K562 (cell line): ENCODE results near the gene CARF. TPM values are rescaled to one million over a fixed set of nuclear protein-coding genes. Genes with fewer than 3 reads are reported as not detected.
A peak's percentile ranks its signal among the peaks of the same experiment; 100 is the strongest.

ENCODE experiments used
- ATAC-seq: fragments of 200-7000 bp; cut with Tn5 transposase; 3 replicates; pipeline ENCODE4 v1.9.1; 2020; ENCODE audit warnings: moderate library complexity
- BruUV-seq: library from RNA; stranded (reverse); fragments of 400-500 nt; replicated peaks from 2 replicates; lab custom pipeline; 2021; lab: Mats Ljungman, UMichigan
- CTCF ChIA-PET: fragments of 300-600 bp; formaldehyde crosslinking; extraction: SDS; loops from one replicate; lab custom pipeline; 2021; ENCODE audit warnings: low intra/inter-chr PET ratio; lab: Yijun Ruan, JAX
- POLR2A ChIA-PET: fragments of 300-600, 350-650 bp; sonication (Branson Sonifier 250); formaldehyde crosslinking; extraction: SDS; loops from one replicate; lab custom pipeline; 2021; ENCODE audit warnings: antibody characterized with exemption, inconsistent platforms; lab: Yijun Ruan, JAX
- DNase-seq, 4 experiments: peaks; one replicate each; pipeline versions ENCODE4 v3.0.0 to v3.0.0-alpha.2; 2011 to 2018; ENCODE audit warnings: low spot score in 3 of 4, mixed read lengths in 3 of 4; ENCODE audit errors: extremely low read depth in 1 of 4
- FAIRE-seq: peaks from 2 replicates; lab custom pipeline; 2011; peaks lifted over from hg19 to GRCh38; lab: Jason Lieb, UNC
- H2AFZ ChIP-seq: 2 replicates; pipeline ENCODE4 v1.6.0; 2011; ENCODE audit warnings: low read depth, low read length, control low read depth, inconsistent platforms
- H3K27ac ChIP-seq: fragments of 200-600 bp; 3 replicates; pipeline ENCODE4 v1.8.0; 2011; ENCODE audit warnings: low read depth, mild to moderate bottlenecking, control low read depth, inconsistent platforms, low read length, moderate library complexity, mixed read lengths; ENCODE audit errors: extremely low read depth
- H3K27me3 ChIP-seq, 2 experiments: fragments of 300-600 bp in 1 of 2; 2 replicates in 1 of 2; 3 replicates in 1 of 2; pipeline versions ENCODE4 v1.6.0 to v1.8.0; 2011; ENCODE audit warnings: inconsistent platforms in 2 of 2, low read length in 2 of 2, mild to moderate bottlenecking in 1 of 2, mixed read lengths in 1 of 2, moderate library complexity in 1 of 2; ENCODE audit not compliant: control insufficient read depth in 2 of 2, insufficient read depth in 2 of 2
- H3K36me3 ChIP-seq: fragments of 300-600 bp; 3 replicates; pipeline ENCODE4 v1.8.0; 2011; ENCODE audit warnings: mild to moderate bottlenecking, low read length, inconsistent platforms; ENCODE audit not compliant: control insufficient read depth, insufficient read depth
- H3K4me1 ChIP-seq, 2 experiments: fragments of 200-600 bp in 1 of 2; replicated peaks in 1 of 2; 2 replicates in 1 of 2; 3 replicates in 1 of 2; pipeline versions ENCODE4 v1.5.1 to v1.8.0; 2011; ENCODE audit warnings: inconsistent platforms in 2 of 2, low read length in 2 of 2, mild to moderate bottlenecking in 1 of 2, mixed read lengths in 1 of 2, moderate library complexity in 1 of 2; ENCODE audit not compliant: control insufficient read depth in 2 of 2, insufficient read depth in 2 of 2
- H3K4me2 ChIP-seq: 2 replicates; pipeline ENCODE4 v1.6.1; 2011; ENCODE audit warnings: low read length, control low read depth, inconsistent platforms, mixed read lengths; ENCODE audit not compliant: insufficient read depth
- H3K4me3 ChIP-seq: fragments of 200-600 bp; sonication (generic), shearing (Covaris generic); 2 replicates; pipeline ENCODE4 v1.5.1; 2016; ENCODE audit warnings: control low read depth, inconsistent platforms
- H3K79me2 ChIP-seq: fragments of 200-600 bp; 3 replicates; pipeline ENCODE4 v1.8.0; 2011; ENCODE audit warnings: low read length, inconsistent platforms; ENCODE audit not compliant: control insufficient read depth, insufficient read depth
- H3K9ac ChIP-seq, 2 experiments: 2 replicates each; pipeline versions ENCODE4 v1.6.0 to v1.6.1; 2011; ENCODE audit warnings: low read depth in 2 of 2, low read length in 2 of 2, control low read depth in 1 of 2, inconsistent platforms in 1 of 2, mild to moderate bottlenecking in 1 of 2, mixed read lengths in 1 of 2; ENCODE audit not compliant: insufficient read depth in 1 of 2
- H3K9me1 ChIP-seq: one replicate; pipeline ENCODE4 v1.6.0; 2011; ENCODE audit warnings: inconsistent platforms, mild to moderate bottlenecking, low read length, moderate library complexity; ENCODE audit not compliant: control insufficient read depth, insufficient read depth
- H3K9me3 ChIP-seq: replicated peaks from 2 replicates; pipeline ENCODE4 v1.5.1; 2011; ENCODE audit warnings: low read depth, low read length, inconsistent platforms; ENCODE audit not compliant: control insufficient read depth, insufficient read depth
- H4K20me1 ChIP-seq: replicated peaks from 2 replicates; pipeline ENCODE4 v1.6.1; 2011; ENCODE audit warnings: low read length, inconsistent platforms, mixed read lengths; ENCODE audit not compliant: control insufficient read depth, insufficient read depth
- BCOR ChIP-seq: fragments of 450-650 bp; IDR thresholded peaks from 2 replicates; pipeline ENCODE4 v1.6.1; 2016
- CEBPG ChIP-seq, 3 experiments: fragments of 200-800 bp in 1 of 3; sonication (Bioruptor generic) in 1 of 3; sonication (generic) in 1 of 3; formaldehyde crosslinking in 1 of 3; IDR thresholded peaks in 2 of 3; conservative IDR thresholded peaks in 1 of 3; 2 replicates each; pipeline versions ENCODE4 v1.6.1 to v1.8.0; 2016 to 2022; ENCODE audit warnings: missing compliant biosample characterization in 2 of 3, missing genetic modification characterization in 2 of 3, mild to moderate bottlenecking in 1 of 3, missing genetic modification reagents in 1 of 3
- EP400 ChIP-seq: fragments of 450-650 bp; IDR thresholded peaks from 2 replicates; pipeline ENCODE4 v1.6.1; 2017; ENCODE audit warnings: antibody characterized with exemption, mild to moderate bottlenecking, moderate library complexity
- FOXK1 ChIP-seq: sonication (generic); formaldehyde crosslinking; IDR thresholded peaks from 2 replicates; pipeline ENCODE4 v1.8.0; 2022; ENCODE audit warnings: missing genetic modification reagents, mild to moderate bottlenecking, borderline replicate concordance
- HDAC2 ChIP-seq: fragments of 450-650 bp; IDR thresholded peaks from 2 replicates; pipeline ENCODE4 v1.6.1; 2016; ENCODE audit warnings: mild to moderate bottlenecking
- KHSRP ChIP-seq: fragments of 450-650 bp; IDR thresholded peaks from 2 replicates; pipeline ENCODE4 v1.6.1; 2017
- SIX5 ChIP-seq, 2 experiments: IDR thresholded peaks; 2 replicates each; pipeline ENCODE4 v1.6.1; 2011; ENCODE audit warnings: low read length in 2 of 2, borderline replicate concordance in 1 of 2, low read depth in 1 of 2, mild to moderate bottlenecking in 1 of 2, moderate library complexity in 1 of 2; ENCODE audit not compliant: insufficient read depth in 1 of 2
- STAT5A ChIP-seq: IDR thresholded peaks from 2 replicates; pipeline ENCODE4 v1.6.1; 2012; ENCODE audit warnings: low read length, inconsistent platforms, borderline replicate concordance
- STAT6 ChIP-seq: sonication (generic); formaldehyde crosslinking; IDR thresholded peaks from 2 replicates; pipeline ENCODE4 v1.8.1; 2023; ENCODE audit warnings: mild to moderate bottlenecking, missing genetic modification reagents
- UBTF ChIP-seq, 2 experiments: IDR thresholded peaks; 2 replicates each; pipeline ENCODE4 v1.6.1; 2012; ENCODE audit warnings: improper control_type of control experiment in 2 of 2, low read depth in 2 of 2, low read length in 2 of 2, borderline replicate concordance in 1 of 2
- ZBTB2 ChIP-seq: fragments of 450-650 bp; IDR thresholded peaks from 2 replicates; pipeline ENCODE4 v1.6.1; 2016; ENCODE audit warnings: antibody characterized with exemption
- WGBS: fragments of 100-300 bp; shearing (Covaris generic); methylation state at CpG from one replicate; pipeline ENCODE4 v1.1.6; 2016; ENCODE audit warnings: low coverage, mixed read lengths; ENCODE audit not compliant: insufficient coverage; ENCODE audit errors: missing lambda C conversion rate; 5-methylcytosine and 5-hydroxymethylcytosine counted together
- in situ Hi-C: fragments of 300-500 bp; cut with MboI; formaldehyde crosslinking; loops from 4 replicates; pipeline ENCODE4 v1.15.0; 2018; ENCODE audit warnings: inconsistent platforms, mixed read lengths
- intact Hi-C: fragments of 100-400 bp; cut with micrococcal nuclease; formaldehyde crosslinking; loops from 2 replicates; pipeline ENCODE4 v1.14.2; 2022
- polyA plus RNA-seq, 8 experiments: library from polyadenylated mRNA; depleted of rRNA in 4 of 8; stranded (reverse) in 5 of 8; unstranded in 3 of 8; fragments of >200 nt; fragmentation: Nextera tagmentation in 2 of 8; fragmentation: Illumina TruSeq in 1 of 8; extraction: Ambion mirVana in 2 of 8; extraction: Trizol in 1 of 8; gene quantifications; 2 replicates each; pipeline versions ENCODE4 v1.2.1 to v1.2.3, GENCODE V29; 2011 to 2014; ENCODE audit warnings: inconsistent platforms in 1 of 8, missing spikeins in 1 of 8
- total RNA-seq, 7 experiments: library from RNA; depleted of rRNA in 6 of 7; stranded (reverse); fragments of >200 nt in 6 of 7; fragmentation: Illumina TruSeq in 2 of 7; extraction: Trizol in 2 of 7; gene quantifications; 2 replicates each; pipeline versions ENCODE4 v1.2.1 to v1.2.3, GENCODE V29; 2011 to 2021; ENCODE audit warnings: low replicate concordance in 1 of 7

The CARF gene
- total and polyA plus RNA-seq, 9 of the 15 experiments (the other 6 are each of a cell fraction or from before 2014, with no cell fraction given): 0.31 to 4.2 (median 1.2) TPM

GRCh38 chr2:203014456-203015199 is 102.6 kb downstream of the CARF start, which contains the start of gene NBEAL1 (continued):
- TF ChIP-seq STAT6 (CRISPR knock-in tag) (no peak), ZBTB2 (peak; percentile 80; the same call in 1 of the 2 replicates), EP400 (peak; percentile 43; the same call in 1 of the 2 replicates)

GRCh38 chr2:203016716-203017115 is 104.6 kb downstream of the CARF start:
- ChIA-PET POLR2A (interaction anchor here (0.6 to 0.8 kb wide), 2 partner anchors 8 to 13 kb away, joined by 3 read pairs; no protein-coding TSS in a partner anchor), CTCF (no interaction called here)
- Histone ChIP-seq H4K20me1 (no peaks in the 10 kb centered on the region), H3K4me1 (peaks cover 7% of the 10 kb centered on the region in 2 experiments; a peak in 4 of 5 replicates), H3K4me3 (peak overlapping the region; percentile 27), H2AFZ (0 out of 2 replicates have a peak overlapping the region, but pooled peaks have one; percentile 28), H3K9me1 (no peaks in the 10 kb centered on the region), H3K9ac (peak overlapping the region in 1 of 2 experiments; percentile 48; a peak in 2 of 4 replicates), H3K9me3 (no peaks in the 10 kb centered on the region), H3K79me2 (peaks cover 55% of the 10 kb centered on the region), H3K27me3 (no peaks in the 10 kb centered on the region), H3K27ac (peak overlapping the region; percentile 85), H3K36me3 (peaks cover 3% of the 10 kb centered on the region; the same call in 1 of the 3 replicates), H3K4me2 (peak overlapping the region; percentile 75)
- intact Hi-C loops: loop anchor here (5.0 to 10.0 kb wide), 2 partner anchors 64 to 218 kb away; partner anchors contain the start of gene CYP20A1
- ATAC-seq (peak; percentile 27), DNase-seq (peak in 1 of 4 experiments; percentile 15), FAIRE-seq (peak; percentile 15)
- WGBS: 0% methylated on average over 3 of the region's 3 CpGs
- BruUV-seq: no TSS peak
- in situ Hi-C loops: no loop called here
- no peak for TF ChIP-seq UBTF (IDR thresholded peaks at IDR 0.05; ENCODE audit: borderline replicate concordance in 1 of 2, low read depth in 2 of 2, low read length in 2 of 2)
- 0 out of 2 replicates have a peak, but pooled peaks have one; percentile 23 for TF ChIP-seq HDAC2
- TF ChIP-seq FOXK1 (CRISPR knock-in tag): no peak
- TF ChIP-seq CEBPG (CRISPR knock-in tag; IDR thresholded peaks at IDR 0.05): peak; percentile 13; the same call in 1 of the 2 replicates
- TF ChIP-seq CEBPG (tag; conservative IDR thresholded peaks at IDR 0.05 in 1 of 2, IDR thresholded peaks at IDR 0.05 in 1 of 2): peak in 1 of 2 experiments; percentile 52; a peak in 1 of 4 replicates
- TF ChIP-seq KHSRP: no peak
- TF ChIP-seq BCOR: peak; percentile 66; the same call in 1 of the 2 replicates
- no peak for TF ChIP-seq STAT5A
- TF ChIP-seq SIX5 (IDR thresholded peaks at IDR 0.05; ENCODE audit: borderline replicate concordance in 1 of 2, insufficient read depth in 1 of 2, low read depth in 1 of 2, low read length in 2 of 2): no peak
